A673 (cell line): ENCODE data around the gene TMCC1.

ENCODE experiments used
- CTCF ChIP-seq: fragments of 300-800, 200-600 bp; sonication (generic); conservative IDR thresholded peaks from 2 replicates; pipeline ENCODE4 v1.5.1; 2017; ENCODE audit warnings: low read depth, mild to moderate bottlenecking, antibody characterized with exemption, low read length, moderate library complexity, mixed read lengths
- EZH2 ChIP-seq: fragments of 200-600 bp; sonication (generic); IDR thresholded peaks from 2 replicates; pipeline ENCODE4 v1.6.1; 2017; ENCODE audit warnings: borderline replicate concordance, low read depth, mild to moderate bottlenecking, mixed read lengths, antibody characterized with exemption, low read length; ENCODE audit not compliant: poor library complexity, severe bottlenecking

- no peak for TF ChIP-seq CTCF
- TF ChIP-seq EZH2 = no peak
These were observed 192.3 kb downstream of the TMCC1 start for GRCh38 chr3:129701161-129701560.
